Dermis microvascular lymphatic vessel endothelial cell (primary cell): ENCODE measurements around the gene CRP. TPM values are rescaled to one million over a fixed set of nuclear protein-coding genes. Genes with fewer than 3 reads are reported as not detected.
"Not testable (repeated sequence)": the region's sequence is repeated elsewhere in the genome, so short reads cannot be mapped to it uniquely, and the experiment has no call there.

Experiments
- DNase-seq, 2 donors: peaks; one replicate each; pipeline versions ENCODE4 v3.0.0 to v3.0.0-alpha.2; 2010; ENCODE audit warnings: low read depth in 2 of 2
- total RNA-seq: library from RNA; depleted of rRNA; stranded (reverse); fragments of >200 nt; gene quantifications from 2 replicates; pipeline ENCODE4 v1.2.1, GENCODE V29; 2014

Gene CRP
- total RNA-seq, result not detected in 2 replicates

- DNase-seq, result no peak
These were observed at the start of gene CRP for GRCh38 chr1:159714529-159714928. Gene CRP, minus strand, starts transcription at chr1:159714589. Its CDS starts 104 bp downstream, at chr1:159714485.

GRCh38 chr1:159763686-159764085 lies 49.3 kb upstream of the CRP start:
- no peak for DNase-seq

- no peak for DNase-seq
These were observed 42.0 kb upstream of the CRP start for GRCh38 chr1:159756397-159756796.

GRCh38 chr1:159755451-159756007 lies 41.1 kb upstream of the CRP start:
- no peak for DNase-seq

GRCh38 chr1:159753386-159753785 lies 39.0 kb upstream of the CRP start:
- no peak for DNase-seq

- DNase-seq, result peak; percentile 78 to 98
These were observed 37.8 kb upstream of the CRP start for GRCh38 chr1:159752135-159752580.

- DNase-seq, result no peak
These were observed 36.6 kb upstream of the CRP start for GRCh38 chr1:159751031-159751430.

- no peak for DNase-seq
These were observed 36.2 kb upstream of the CRP start for GRCh38 chr1:159750621-159751020.

- DNase-seq, result no peak
These were observed 35.2 kb upstream of the CRP start for GRCh38 chr1:159749630-159750029.

- no peak for DNase-seq
These were observed 34.0 kb upstream of the CRP start for GRCh38 chr1:159748370-159748769.

- peak in 1 of 2 donors; percentile 51 for DNase-seq
These were observed 32.3 kb upstream of the CRP start for GRCh38 chr1:159746666-159747065.

GRCh38 chr1:159743651-159744410 lies 29.4 kb upstream of the CRP start:
- no peak for DNase-seq

- DNase-seq, result peak in 1 of 2 donors; percentile 42
These were observed 23.0 kb upstream of the CRP start for GRCh38 chr1:159737238-159737916.

- not testable (repeated sequence) for DNase-seq
These were observed 8.8 kb upstream of the CRP start for GRCh38 chr1:159723188-159723587.

GRCh38 chr1:159719990-159720389 lies 5.6 kb upstream of the CRP start:
- DNase-seq, result no peak

GRCh38 chr1:159715855-159716254 lies 1.5 kb upstream of the CRP start:
- DNase-seq, result no peak

GRCh38 chr1:159712080-159712479 lies 2.3 kb downstream of the CRP start:
- DNase-seq, result no peak

GRCh38 chr1:159707472-159708260 lies 6.7 kb downstream of the CRP start:
- DNase-seq, result no peak

GRCh38 chr1:159705904-159706256 lies 8.5 kb downstream of the CRP start:
- DNase-seq, result no peak

GRCh38 chr1:159705251-159705903 lies 9.0 kb downstream of the CRP start:
- DNase-seq, result no peak

GRCh38 chr1:159704481-159704880 lies 9.9 kb downstream of the CRP start:
- DNase-seq, result no peak
